GM23338 (cell line): Measurements from ENCODE around the gene GTPBP10.

Experiments used
- CREB1 ChIP-seq: fragments of 250-450 bp; sonication (Bioruptor Pico); IDR thresholded peaks from 2 replicates; pipeline ENCODE4 v1.5.0; 2020; ENCODE audit warnings: low read depth, mild to moderate bottlenecking, moderate library complexity
- EZH2 ChIP-seq: fragments of 200-600 bp; sonication (generic); IDR thresholded peaks from one replicate; pipeline ENCODE4 v1.8.0; 2017; ENCODE audit warnings: antibody characterized with exemption, mild to moderate bottlenecking, low read depth; ENCODE audit not compliant: unreplicated experiment
- EZH2phosphoT487 ChIP-seq: fragments of 200-600 bp; sonication (generic); IDR thresholded peaks from one replicate; pipeline ENCODE4 v1.8.1; 2018; ENCODE audit warnings: antibody characterized with exemption; ENCODE audit not compliant: unreplicated experiment
- JUNB ChIP-seq: IDR thresholded peaks from one replicate; pipeline ENCODE4 v1.6.1; 2016; ENCODE audit warnings: antibody characterized with exemption; ENCODE audit not compliant: unreplicated experiment
- NANOG ChIP-seq: IDR thresholded peaks from 2 replicates; pipeline ENCODE4 v1.6.1; 2016; ENCODE audit warnings: antibody characterized with exemption, borderline replicate concordance
- POLR2AphosphoS5 ChIP-seq: IDR thresholded peaks from 2 replicates; pipeline ENCODE4 v1.6.1; 2016; ENCODE audit warnings: antibody characterized with exemption, low read depth
- STAT1 ChIP-seq: IDR thresholded peaks from one replicate; pipeline ENCODE4 v1.6.1; 2016; ENCODE audit warnings: antibody characterized with exemption; ENCODE audit not compliant: unreplicated experiment
- ZNF114 ChIP-seq: fragments of 250-450 bp; sonication (Bioruptor Pico); IDR thresholded peaks from 2 replicates; pipeline ENCODE4 v1.5.0; 2020; ENCODE audit warnings: mild to moderate bottlenecking, moderate library complexity
- ZNF331 ChIP-seq: fragments of 250-450 bp; sonication (Bioruptor Pico); IDR thresholded peaks from 2 replicates; pipeline ENCODE4 v1.5.0; 2020; ENCODE audit warnings: low read depth, mild to moderate bottlenecking, moderate library complexity
- ZNF462 ChIP-seq: fragments of 250-450 bp; sonication (Bioruptor Pico); IDR thresholded peaks from 2 replicates; pipeline ENCODE4 v1.5.0; 2020; ENCODE audit warnings: mild to moderate bottlenecking, moderate library complexity
- TF ChIP-seq, protein P1 (sequence below), 2 experiments: fragments of 200-600 bp in 1 of 2; sonication (generic) in 1 of 2; conservative IDR thresholded peaks; 2 replicates each; pipeline versions ENCODE4 v1.5.1 to v1.6.1; 2016 to 2017; ENCODE audit warnings: antibody characterized with exemption in 2 of 2, low read depth in 2 of 2, mild to moderate bottlenecking in 2 of 2, moderate library complexity in 1 of 2
- TF ChIP-seq, protein P2 (sequence below): IDR thresholded peaks from one replicate; pipeline ENCODE4 v1.6.1; 2018; ENCODE audit warnings: antibody characterized with exemption; ENCODE audit not compliant: unreplicated experiment
- TF ChIP-seq, protein P3 (sequence below): IDR thresholded peaks from 2 replicates; pipeline ENCODE4 v1.6.1; 2016; ENCODE audit warnings: antibody characterized with exemption

DNA sequence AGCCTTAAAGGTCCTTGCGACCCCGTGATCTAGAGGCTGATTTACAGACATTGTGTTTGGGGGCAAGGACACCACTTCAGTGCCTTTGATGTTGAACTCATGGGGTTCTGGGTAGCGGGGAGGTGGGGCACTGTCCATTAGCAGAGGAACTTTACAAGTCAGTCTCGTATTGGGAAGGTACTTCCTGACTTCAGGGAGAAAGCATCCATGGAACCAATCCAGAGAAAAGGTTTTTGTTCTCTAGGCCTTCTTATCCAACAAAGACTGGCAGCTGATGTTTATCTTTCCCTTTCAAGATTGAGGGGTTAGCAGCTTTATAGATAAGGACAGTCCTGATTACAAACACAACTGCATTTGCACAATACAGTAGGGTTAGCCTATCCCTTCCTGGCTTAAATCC, 2.8 kb downstream of the GTPBP10 start:
- TF ChIP-seq, protein P1, sequence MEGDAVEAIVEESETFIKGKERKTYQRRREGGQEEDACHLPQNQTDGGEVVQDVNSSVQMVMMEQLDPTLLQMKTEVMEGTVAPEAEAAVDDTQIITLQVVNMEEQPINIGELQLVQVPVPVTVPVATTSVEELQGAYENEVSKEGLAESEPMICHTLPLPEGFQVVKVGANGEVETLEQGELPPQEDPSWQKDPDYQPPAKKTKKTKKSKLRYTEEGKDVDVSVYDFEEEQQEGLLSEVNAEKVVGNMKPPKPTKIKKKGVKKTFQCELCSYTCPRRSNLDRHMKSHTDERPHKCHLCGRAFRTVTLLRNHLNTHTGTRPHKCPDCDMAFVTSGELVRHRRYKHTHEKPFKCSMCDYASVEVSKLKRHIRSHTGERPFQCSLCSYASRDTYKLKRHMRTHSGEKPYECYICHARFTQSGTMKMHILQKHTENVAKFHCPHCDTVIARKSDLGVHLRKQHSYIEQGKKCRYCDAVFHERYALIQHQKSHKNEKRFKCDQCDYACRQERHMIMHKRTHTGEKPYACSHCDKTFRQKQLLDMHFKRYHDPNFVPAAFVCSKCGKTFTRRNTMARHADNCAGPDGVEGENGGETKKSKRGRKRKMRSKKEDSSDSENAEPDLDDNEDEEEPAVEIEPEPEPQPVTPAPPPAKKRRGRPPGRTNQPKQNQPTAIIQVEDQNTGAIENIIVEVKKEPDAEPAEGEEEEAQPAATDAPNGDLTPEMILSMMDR (conservative IDR thresholded peaks at IDR 0.05; ENCODE audit: low read depth in 2 of 2) = no peak
- no peak for TF ChIP-seq EZH2
- no peak for TF ChIP-seq NANOG
- TF ChIP-seq, protein P2, sequence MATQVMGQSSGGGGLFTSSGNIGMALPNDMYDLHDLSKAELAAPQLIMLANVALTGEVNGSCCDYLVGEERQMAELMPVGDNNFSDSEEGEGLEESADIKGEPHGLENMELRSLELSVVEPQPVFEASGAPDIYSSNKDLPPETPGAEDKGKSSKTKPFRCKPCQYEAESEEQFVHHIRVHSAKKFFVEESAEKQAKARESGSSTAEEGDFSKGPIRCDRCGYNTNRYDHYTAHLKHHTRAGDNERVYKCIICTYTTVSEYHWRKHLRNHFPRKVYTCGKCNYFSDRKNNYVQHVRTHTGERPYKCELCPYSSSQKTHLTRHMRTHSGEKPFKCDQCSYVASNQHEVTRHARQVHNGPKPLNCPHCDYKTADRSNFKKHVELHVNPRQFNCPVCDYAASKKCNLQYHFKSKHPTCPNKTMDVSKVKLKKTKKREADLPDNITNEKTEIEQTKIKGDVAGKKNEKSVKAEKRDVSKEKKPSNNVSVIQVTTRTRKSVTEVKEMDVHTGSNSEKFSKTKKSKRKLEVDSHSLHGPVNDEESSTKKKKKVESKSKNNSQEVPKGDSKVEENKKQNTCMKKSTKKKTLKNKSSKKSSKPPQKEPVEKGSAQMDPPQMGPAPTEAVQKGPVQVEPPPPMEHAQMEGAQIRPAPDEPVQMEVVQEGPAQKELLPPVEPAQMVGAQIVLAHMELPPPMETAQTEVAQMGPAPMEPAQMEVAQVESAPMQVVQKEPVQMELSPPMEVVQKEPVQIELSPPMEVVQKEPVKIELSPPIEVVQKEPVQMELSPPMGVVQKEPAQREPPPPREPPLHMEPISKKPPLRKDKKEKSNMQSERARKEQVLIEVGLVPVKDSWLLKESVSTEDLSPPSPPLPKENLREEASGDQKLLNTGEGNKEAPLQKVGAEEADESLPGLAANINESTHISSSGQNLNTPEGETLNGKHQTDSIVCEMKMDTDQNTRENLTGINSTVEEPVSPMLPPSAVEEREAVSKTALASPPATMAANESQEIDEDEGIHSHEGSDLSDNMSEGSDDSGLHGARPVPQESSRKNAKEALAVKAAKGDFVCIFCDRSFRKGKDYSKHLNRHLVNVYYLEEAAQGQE = no peak
- TF ChIP-seq CREB1 (CRISPR knock-in tag) = no peak
- TF ChIP-seq POLR2AphosphoS5 = no peak
- TF ChIP-seq, protein P3, sequence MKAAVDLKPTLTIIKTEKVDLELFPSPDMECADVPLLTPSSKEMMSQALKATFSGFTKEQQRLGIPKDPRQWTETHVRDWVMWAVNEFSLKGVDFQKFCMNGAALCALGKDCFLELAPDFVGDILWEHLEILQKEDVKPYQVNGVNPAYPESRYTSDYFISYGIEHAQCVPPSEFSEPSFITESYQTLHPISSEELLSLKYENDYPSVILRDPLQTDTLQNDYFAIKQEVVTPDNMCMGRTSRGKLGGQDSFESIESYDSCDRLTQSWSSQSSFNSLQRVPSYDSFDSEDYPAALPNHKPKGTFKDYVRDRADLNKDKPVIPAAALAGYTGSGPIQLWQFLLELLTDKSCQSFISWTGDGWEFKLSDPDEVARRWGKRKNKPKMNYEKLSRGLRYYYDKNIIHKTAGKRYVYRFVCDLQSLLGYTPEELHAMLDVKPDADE = no peak
- TF ChIP-seq EZH2phosphoT487 = no peak
- no peak for TF ChIP-seq ZNF462 (CRISPR knock-in tag)
- TF ChIP-seq JUNB = no peak
- no peak for TF ChIP-seq ZNF114
- no peak for TF ChIP-seq STAT1
- TF ChIP-seq ZNF331 (CRISPR knock-in tag) = no peak
